Occipital lobe (tissue), 2 donors: ENCODE measurements around the gene SAMD10. TPM values are rescaled to one million over a fixed set of nuclear protein-coding genes. Genes with fewer than 3 reads are reported as not detected.
"Not testable (repeated sequence)": the region's sequence is repeated elsewhere in the genome, so short reads cannot be mapped to it uniquely, and the experiment has no call there.

Experiments used
- DNase-seq: peaks from one replicate; lab custom pipeline; 2025; lab: John Stamatoyannopoulos, UW
- total RNA-seq: library from RNA; depleted of rRNA; stranded (reverse); fragments of >200 nt; gene quantifications from one replicate; pipeline ENCODE4 v1.2.3, GENCODE V29; 2014

The SAMD10 gene
- total RNA-seq, 1 donor from 2014 or later: 6.4 TPM

- no peak for DNase-seq
Observed at GRCh38 chr20:63942969-63943807, 36.3 kb downstream of the SAMD10 start.

- DNase-seq: no peak
Observed at GRCh38 chr20:63942250-63942951, 37.0 kb downstream of the SAMD10 start.

- DNase-seq: no peak
Observed at GRCh38 chr20:63941282-63942081, 38.0 kb downstream of the SAMD10 start.

- no peak for DNase-seq
Observed at GRCh38 chr20:63940472-63941266, 38.8 kb downstream of the SAMD10 start.

GRCh38 chr20:63940071-63940471 lies 39.4 kb downstream of the SAMD10 start:
- no peak for DNase-seq

- DNase-seq: no peak
Observed at GRCh38 chr20:63939061-63939935, 40.1 kb downstream of the SAMD10 start.

- no peak for DNase-seq
Observed at GRCh38 chr20:63937596-63937995, 41.8 kb downstream of the SAMD10 start.

GRCh38 chr20:63935447-63935846 lies 44.0 kb downstream of the SAMD10 start:
- no peak for DNase-seq

GRCh38 chr20:63934271-63935068 lies 45.0 kb downstream of the SAMD10 start:
- DNase-seq: no peak

- no peak for DNase-seq
Observed at GRCh38 chr20:63933646-63934045, 45.8 kb downstream of the SAMD10 start.

GRCh38 chr20:63932606-63933160 lies 46.8 kb downstream of the SAMD10 start:
- no peak for DNase-seq

GRCh38 chr20:63931735-63932134 lies 47.7 kb downstream of the SAMD10 start:
- DNase-seq: no peak

- no peak for DNase-seq
Observed at GRCh38 chr20:63930971-63931553, 48.4 kb downstream of the SAMD10 start.

- DNase-seq: not testable (repeated sequence)
Observed at GRCh38 chr20:63929473-63929883, 50.0 kb downstream of the SAMD10 start.

- no peak for DNase-seq
Observed at GRCh38 chr20:63929071-63929470, 50.4 kb downstream of the SAMD10 start.

GRCh38 chr20:63926298-63926697 lies 53.1 kb downstream of the SAMD10 start:
- no peak for DNase-seq

- no peak for DNase-seq
Observed at GRCh38 chr20:63924241-63924640, 55.2 kb downstream of the SAMD10 start.
